Caco-2 (cell line): ENCODE measurements around the gene EPX. TPM values are rescaled to one million over a fixed set of nuclear protein-coding genes. Genes with fewer than 3 reads are reported as not detected.

ENCODE experiments used
- BruUV-seq: library from RNA; stranded (reverse); fragments of 400-500 nt; replicated peaks from 2 replicates; lab custom pipeline; 2021; lab: Mats Ljungman, UMichigan
- CTCF ChIA-PET: fragments of 300-600 bp; sonication (Branson Sonifier 250); formaldehyde crosslinking; loops from one replicate; lab custom pipeline; 2022; ENCODE audit warnings: antibody characterized with exemption; lab: Charles Lee
- POLR2A ChIA-PET: fragments of 300-600 bp; sonication (Branson Sonifier 250); formaldehyde crosslinking; loops from one replicate; lab custom pipeline; 2022; ENCODE audit warnings: antibody characterized with exemption; lab: Charles Lee
- DNase-seq, 2 experiments: peaks; one replicate each; pipeline versions ENCODE4 v3.0.0 to v3.0.0-alpha.2; 2020 to 2022
- H3K27me3 ChIP-seq: replicated peaks from 2 replicates; pipeline ENCODE4 v1.6.0; 2011; ENCODE audit warnings: low read length; ENCODE audit not compliant: control insufficient read depth, insufficient read depth
- H3K36me3 ChIP-seq: 2 replicates; pipeline ENCODE4 v1.5.1; 2011; ENCODE audit warnings: low read length; ENCODE audit not compliant: control insufficient read depth, insufficient read depth
- H3K4me1 ChIP-seq: fragments of 250-450 bp; sonication (Bioruptor Pico); 2 replicates; pipeline ENCODE4 v1.5.1; 2020; ENCODE audit warnings: mild to moderate bottlenecking
- H3K4me3 ChIP-seq: 2 replicates; pipeline ENCODE4 v1.5.1; 2011; ENCODE audit warnings: low read depth, mild to moderate bottlenecking, control low read depth, low read length
- H3K9me3 ChIP-seq: fragments of 250-450 bp; sonication (Bioruptor Pico); 2 replicates; pipeline ENCODE4 v1.5.1; 2020; ENCODE audit warnings: mild to moderate bottlenecking, moderate library complexity
- H3K27ac Mint-ChIP-seq: one replicate; pipeline ENCODE4 v1.8.0; 2022; ENCODE audit warnings: mixed read lengths; ENCODE audit not compliant: unreplicated experiment
- H3K27me3 Mint-ChIP-seq: one replicate; pipeline ENCODE4 v1.8.0; 2022; ENCODE audit warnings: mixed read lengths; ENCODE audit not compliant: insufficient read depth, unreplicated experiment
- H3K36me3 Mint-ChIP-seq: one replicate; pipeline ENCODE4 v1.8.0; 2022; ENCODE audit warnings: mild to moderate bottlenecking, mixed read lengths; ENCODE audit not compliant: insufficient read depth, unreplicated experiment
- H3K4me1 Mint-ChIP-seq: one replicate; pipeline ENCODE4 v1.8.0; 2022; ENCODE audit warnings: low read depth, mixed read lengths; ENCODE audit not compliant: unreplicated experiment
- H3K4me3 Mint-ChIP-seq: one replicate; pipeline ENCODE4 v1.8.0; 2022; ENCODE audit warnings: mild to moderate bottlenecking, moderate library complexity, mixed read lengths; ENCODE audit not compliant: unreplicated experiment
- H3K9me3 Mint-ChIP-seq: one replicate; pipeline ENCODE4 v1.8.0; 2022; ENCODE audit warnings: mixed read lengths; ENCODE audit not compliant: unreplicated experiment
- intact Hi-C: fragments of 100-400 bp; cut with micrococcal nuclease; formaldehyde crosslinking; loops from one replicate; pipeline ENCODE4 v1.10.0; 2022; ENCODE audit not compliant: unreplicated experiment
- total RNA-seq: library from RNA; stranded (reverse); gene quantifications from 2 replicates; pipeline ENCODE4 v1.2.3, GENCODE V29; 2022
- TF ChIP-seq, protein P1 (sequence below), 2 experiments: fragments of 200-600 bp in 1 of 2; IDR thresholded peaks; 1 replicate in 1 of 2; 2 replicates in 1 of 2; pipeline versions ENCODE4 v1.5.1 to v1.8.0; 2011 to 2022; ENCODE audit warnings: antibody characterized with exemption in 1 of 2, control low read depth in 1 of 2, inconsistent platforms in 1 of 2, low read depth in 1 of 2, low read length in 1 of 2, mild to moderate bottlenecking in 1 of 2, moderate library complexity in 1 of 2; ENCODE audit not compliant: insufficient read depth in 1 of 2, severe bottlenecking in 1 of 2, unreplicated experiment in 1 of 2

EPX gene
- total RNA-seq, 1 experiment from 2014 or later = not detected

DNA sequence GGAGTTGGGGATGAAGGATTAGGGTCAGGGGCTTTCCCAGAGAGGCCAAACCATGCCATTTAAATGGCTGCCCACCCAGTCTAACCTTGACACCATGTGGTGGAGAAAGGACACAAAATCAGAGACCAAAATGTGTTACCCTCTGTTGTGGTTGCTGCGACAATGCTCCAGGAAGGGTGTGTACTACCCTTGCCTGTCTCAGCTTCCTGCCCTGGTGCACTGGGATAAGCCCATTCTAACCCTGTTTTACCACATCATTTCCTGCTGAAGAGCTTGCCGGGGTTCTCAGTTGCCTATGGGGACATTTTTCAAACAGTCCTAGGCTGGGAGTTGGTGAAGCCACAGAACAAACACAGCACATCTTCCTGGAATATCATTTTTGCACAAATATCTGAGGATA is 39.5 kb upstream of the EPX start:
- ChIA-PET CTCF (no interaction called here), POLR2A (no interaction called here)
- no peaks in the 10 kb centered on the region for H3K4me1 ChIP-seq
- BruUV-seq = no TSS peak
- peaks cover 1% of the 10 kb centered on the region for H3K27me3 ChIP-seq
- no peak for DNase-seq
- no peaks in the 10 kb centered on the region for H3K9me3 ChIP-seq
- TF ChIP-seq, protein P1, sequence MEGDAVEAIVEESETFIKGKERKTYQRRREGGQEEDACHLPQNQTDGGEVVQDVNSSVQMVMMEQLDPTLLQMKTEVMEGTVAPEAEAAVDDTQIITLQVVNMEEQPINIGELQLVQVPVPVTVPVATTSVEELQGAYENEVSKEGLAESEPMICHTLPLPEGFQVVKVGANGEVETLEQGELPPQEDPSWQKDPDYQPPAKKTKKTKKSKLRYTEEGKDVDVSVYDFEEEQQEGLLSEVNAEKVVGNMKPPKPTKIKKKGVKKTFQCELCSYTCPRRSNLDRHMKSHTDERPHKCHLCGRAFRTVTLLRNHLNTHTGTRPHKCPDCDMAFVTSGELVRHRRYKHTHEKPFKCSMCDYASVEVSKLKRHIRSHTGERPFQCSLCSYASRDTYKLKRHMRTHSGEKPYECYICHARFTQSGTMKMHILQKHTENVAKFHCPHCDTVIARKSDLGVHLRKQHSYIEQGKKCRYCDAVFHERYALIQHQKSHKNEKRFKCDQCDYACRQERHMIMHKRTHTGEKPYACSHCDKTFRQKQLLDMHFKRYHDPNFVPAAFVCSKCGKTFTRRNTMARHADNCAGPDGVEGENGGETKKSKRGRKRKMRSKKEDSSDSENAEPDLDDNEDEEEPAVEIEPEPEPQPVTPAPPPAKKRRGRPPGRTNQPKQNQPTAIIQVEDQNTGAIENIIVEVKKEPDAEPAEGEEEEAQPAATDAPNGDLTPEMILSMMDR (IDR thresholded peaks at IDR 0.05; ENCODE audit: insufficient read depth in 1 of 2, low read depth in 1 of 2, low read length in 1 of 2, severe bottlenecking in 1 of 2, unreplicated experiment in 1 of 2) = no peak
- H3K36me3 ChIP-seq = no peaks in the 10 kb centered on the region
- intact Hi-C loops = no loop called here
- H3K27me3 Mint-ChIP-seq = peaks cover 30% of the 10 kb centered on the region
- no peaks in the 10 kb centered on the region for H3K36me3 Mint-ChIP-seq
- no peak overlapping the region for H3K4me3 ChIP-seq
- H3K9me3 Mint-ChIP-seq = no peaks in the 10 kb centered on the region
- H3K4me3 Mint-ChIP-seq = no peak overlapping the region
- H3K27ac Mint-ChIP-seq = no peak overlapping the region
- H3K4me1 Mint-ChIP-seq = no peaks in the 10 kb centered on the region

DNA sequence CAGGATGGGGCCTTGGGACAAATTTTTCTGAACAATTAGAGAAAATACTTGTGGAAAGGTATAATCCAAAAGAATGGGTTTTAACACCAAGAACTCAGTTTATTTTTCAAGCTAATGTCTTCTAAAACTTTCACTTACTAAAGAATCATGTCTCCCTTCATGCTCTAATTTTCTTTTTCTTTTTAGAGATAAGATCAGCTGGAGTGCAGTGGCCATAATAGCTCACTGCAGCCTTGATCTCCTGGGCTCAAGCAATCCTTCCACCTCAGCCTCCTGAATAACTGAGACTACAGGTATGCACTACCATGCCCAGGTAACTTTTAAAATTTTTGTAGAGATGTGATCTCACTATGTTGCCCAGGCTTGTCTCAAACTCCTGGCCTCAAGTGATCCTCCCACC is 38.9 kb upstream of the EPX start:
- H3K4me3 Mint-ChIP-seq = no peak overlapping the region
- no peak overlapping the region for H3K27ac Mint-ChIP-seq
- TF ChIP-seq, protein P1 (IDR thresholded peaks at IDR 0.05; ENCODE audit: insufficient read depth in 1 of 2, low read depth in 1 of 2, low read length in 1 of 2, severe bottlenecking in 1 of 2, unreplicated experiment in 1 of 2) = no peak
- H3K9me3 Mint-ChIP-seq = no peaks in the 10 kb centered on the region
- BruUV-seq = no TSS peak
- DNase-seq = no peak
- H3K4me1 Mint-ChIP-seq = no peaks in the 10 kb centered on the region
- H3K4me1 ChIP-seq = no peaks in the 10 kb centered on the region
- H3K27me3 Mint-ChIP-seq = peaks cover 26% of the 10 kb centered on the region
- intact Hi-C loops = no loop called here
- ChIA-PET POLR2A (no interaction called here), CTCF (no interaction called here)
- H3K36me3 Mint-ChIP-seq = no peaks in the 10 kb centered on the region
- peaks cover 1% of the 10 kb centered on the region for H3K27me3 ChIP-seq
- no peaks in the 10 kb centered on the region for H3K9me3 ChIP-seq
- no peaks in the 10 kb centered on the region for H3K36me3 ChIP-seq
- H3K4me3 ChIP-seq = no peak overlapping the region

DNA sequence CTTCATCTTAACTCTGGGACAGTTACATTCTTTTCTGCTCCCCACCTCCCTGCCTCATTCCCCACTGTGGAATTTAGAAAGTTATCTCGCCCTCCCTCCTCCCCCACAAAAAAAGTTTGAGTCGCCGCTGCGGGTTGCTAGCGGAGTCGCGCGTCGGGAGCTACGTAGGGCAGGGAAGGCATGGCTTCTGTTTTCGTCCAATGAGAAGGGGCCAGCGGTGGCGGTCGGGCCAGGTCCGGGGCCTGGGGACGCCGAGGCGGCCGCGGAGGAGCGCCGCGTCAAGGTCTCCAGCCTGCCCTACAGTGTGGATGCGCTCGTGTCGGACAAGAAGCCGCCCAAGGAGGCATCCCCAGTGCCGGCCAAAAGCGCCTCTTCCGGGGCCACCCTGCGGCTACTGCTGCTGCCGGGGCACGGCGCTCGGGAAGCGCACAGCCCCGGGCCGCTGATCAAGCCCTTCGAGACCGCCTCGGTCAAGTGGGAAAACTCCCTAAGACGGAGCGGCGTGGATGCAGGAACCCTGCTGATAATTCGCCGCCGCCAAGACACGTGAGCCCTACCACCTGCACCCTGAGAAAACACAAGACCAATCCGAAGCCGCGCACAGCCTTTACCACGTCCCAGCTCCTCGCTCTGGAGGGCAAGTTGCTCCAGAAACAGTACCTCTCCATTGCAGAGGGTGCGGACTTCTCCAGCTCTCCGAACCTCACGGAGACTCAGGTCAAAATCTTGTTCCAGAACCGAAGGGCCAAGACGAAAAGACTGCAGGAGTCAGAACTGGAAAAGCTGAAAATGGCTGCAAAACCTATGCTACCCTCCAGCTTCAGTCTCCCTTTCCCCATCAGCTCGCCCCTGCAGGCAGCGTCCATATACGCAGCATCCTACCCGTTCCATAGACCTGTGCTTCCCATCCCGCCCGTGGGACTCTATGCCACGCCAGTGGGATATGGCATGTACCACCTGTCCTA is 35.4 kb upstream of the EPX start:
- TF ChIP-seq, protein P1 (IDR thresholded peaks at IDR 0.05; ENCODE audit: insufficient read depth in 1 of 2, low read depth in 1 of 2, low read length in 1 of 2, severe bottlenecking in 1 of 2, unreplicated experiment in 1 of 2) = no peak
- no peak for DNase-seq
- H3K4me1 ChIP-seq = no peaks in the 10 kb centered on the region
- H3K4me1 Mint-ChIP-seq = no peaks in the 10 kb centered on the region
- no peak overlapping the region for H3K4me3 ChIP-seq
- no peaks in the 10 kb centered on the region for H3K9me3 ChIP-seq
- no peaks in the 10 kb centered on the region for H3K9me3 Mint-ChIP-seq
- H3K4me3 Mint-ChIP-seq = no peak overlapping the region
- CTCF ChIA-PET = no interaction called here
- POLR2A ChIA-PET = no interaction called here
- peaks cover 19% of the 10 kb centered on the region for H3K27me3 Mint-ChIP-seq
- intact Hi-C loops = no loop called here
- peaks cover 2% of the 10 kb centered on the region for H3K27me3 ChIP-seq
- no peaks in the 10 kb centered on the region for H3K36me3 ChIP-seq
- H3K36me3 Mint-ChIP-seq = no peaks in the 10 kb centered on the region
- H3K27ac Mint-ChIP-seq = no peak overlapping the region
- BruUV-seq = no TSS peak
